ENCODE data around the gene ZNF280B. TPM values are rescaled to one million over a fixed set of nuclear protein-coding genes. Genes with fewer than 3 reads are reported as not detected.
A peak's percentile ranks its signal among the peaks of the same experiment; 100 is the strongest.

Gene ZNF280B
- total and polyA plus RNA-seq, 9 of the 15 experiments (the other 6 are each of a cell fraction or from before 2014, with no cell fraction given) = 7.7 to 29.9 (median 20.0) TPM

DNA sequence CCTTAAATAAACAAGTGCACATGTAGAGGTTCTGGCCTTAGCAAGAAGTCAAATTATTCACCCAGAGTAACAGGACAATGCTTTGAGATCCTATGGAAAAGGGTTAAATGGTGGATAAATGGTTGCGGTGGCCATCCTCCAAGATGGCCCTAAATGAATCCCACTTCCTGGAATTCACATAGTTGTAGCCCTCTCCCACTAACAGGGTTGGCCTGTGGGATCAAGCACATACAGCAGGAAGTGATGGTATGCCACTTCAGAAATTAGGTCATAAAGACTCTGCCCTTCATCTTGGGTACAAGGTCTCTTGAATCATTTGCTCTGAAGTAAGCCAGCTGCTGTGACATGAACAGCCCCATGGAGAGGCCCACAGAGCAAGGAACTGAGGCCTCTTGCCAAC, 1.8 kb downstream of the ZNF280B start:
- CTCF ChIA-PET (ENCODE audit: low intra/inter-chr PET ratio) = interaction anchor here (0.6 to 2.6 kb wide), 3 partner anchors 43 to 605 kb away, joined by 4 to 10 read pairs (median 6); no protein-coding TSS in a partner anchor
- TF ChIP-seq MCM5 (IDR thresholded peaks at IDR 0.05; ENCODE audit: low read depth) (no peak), ATF7 (IDR thresholded peaks at IDR 0.05) (no peak), ZBTB7A (IDR thresholded peaks at IDR 0.05; ENCODE audit: borderline replicate concordance, control insufficient read depth, low read depth, low read length) (no peak), PRDM10 (IDR thresholded peaks at IDR 0.05; ENCODE audit: partially characterized antibody) (no peak), ZNF695 (CRISPR knock-in tag; IDR thresholded peaks at IDR 0.05) (no peak), FOXP1 (CRISPR knock-in tag; IDR thresholded peaks at IDR 0.05) (peak; percentile 68; the same call in 1 of the 2 replicates), CXXC5 (CRISPR knock-in tag; IDR thresholded peaks at IDR 0.05) (no peak), JUN (IDR thresholded peaks at IDR 0.05; ENCODE audit: borderline replicate concordance, low read depth, low read length) (no peak), JUN (CRISPR knock-in tag; IDR thresholded peaks at IDR 0.05; ENCODE audit: borderline replicate concordance) (peak; percentile 10; the same call in 1 of the 2 replicates), BDP1 (IDR thresholded peaks at IDR 0.05; ENCODE audit: insufficient read depth, insufficient read length) (no peak), FOXJ3 (CRISPR knock-in tag; IDR thresholded peaks at IDR 0.05) (no peak), TEAD4 (IDR thresholded peaks at IDR 0.05; ENCODE audit: low read length) (no peak), TEAD4 (CRISPR knock-in tag; IDR thresholded peaks at IDR 0.05; ENCODE audit: borderline replicate concordance) (0 out of 2 replicates have a peak, but pooled peaks have one; percentile 25), ZNF143 (CRISPR knock-in tag; IDR thresholded peaks at IDR 0.05) (peak; percentile 53), CEBPG (CRISPR knock-in tag; IDR thresholded peaks at IDR 0.05) (peak; percentile 36; the same call in 1 of the 2 replicates), CEBPG (tag; conservative IDR thresholded peaks at IDR 0.05 in 1 of 2, IDR thresholded peaks at IDR 0.05 in 1 of 2) (no peak)
- TF ChIP-seq, protein P1, sequence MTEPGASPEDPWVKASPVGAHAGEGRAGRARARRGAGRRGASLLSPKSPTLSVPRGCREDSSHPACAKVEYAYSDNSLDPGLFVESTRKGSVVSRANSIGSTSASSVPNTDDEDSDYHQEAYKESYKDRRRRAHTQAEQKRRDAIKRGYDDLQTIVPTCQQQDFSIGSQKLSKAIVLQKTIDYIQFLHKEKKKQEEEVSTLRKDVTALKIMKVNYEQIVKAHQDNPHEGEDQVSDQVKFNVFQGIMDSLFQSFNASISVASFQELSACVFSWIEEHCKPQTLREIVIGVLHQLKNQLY (CRISPR knock-in tag; conservative IDR thresholded peaks at IDR 0.05) = 0 out of 4 replicates have a peak, but pooled peaks of 1 of the 2 experiments have one; percentile 18
- TF ChIP-seq, protein P2, sequence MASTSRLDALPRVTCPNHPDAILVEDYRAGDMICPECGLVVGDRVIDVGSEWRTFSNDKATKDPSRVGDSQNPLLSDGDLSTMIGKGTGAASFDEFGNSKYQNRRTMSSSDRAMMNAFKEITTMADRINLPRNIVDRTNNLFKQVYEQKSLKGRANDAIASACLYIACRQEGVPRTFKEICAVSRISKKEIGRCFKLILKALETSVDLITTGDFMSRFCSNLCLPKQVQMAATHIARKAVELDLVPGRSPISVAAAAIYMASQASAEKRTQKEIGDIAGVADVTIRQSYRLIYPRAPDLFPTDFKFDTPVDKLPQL (IDR thresholded peaks at IDR 0.05; ENCODE audit: extremely low read depth, insufficient read length) = no peak

More for the DNA sequence above, 1.8 kb downstream of the ZNF280B start:
- peaks cover 18% of the 10 kb centered on the region for H3K9me3 ChIP-seq (replicated peaks; ENCODE audit: control insufficient read depth, insufficient read depth, low read depth, low read length)
- no TSS peak for BruUV-seq (replicated peaks)
- peaks cover 27% of the 10 kb centered on the region for H3K79me2 ChIP-seq (ENCODE audit: control insufficient read depth, insufficient read depth, low read length)
- no peak overlapping the region; the same call in 2 of the 3 replicates for H3K27ac ChIP-seq (ENCODE audit: extremely low read depth, low read depth, low read length)
- peak overlapping the region in 1 of 2 experiments; percentile 6; a peak in 1 of 4 replicates for H3K9ac ChIP-seq (ENCODE audit: insufficient read depth in 1 of 2, low read depth in 2 of 2, low read length in 2 of 2)
- DNase-seq (ENCODE audit: extremely low read depth in 1 of 4, low spot score in 3 of 4) (no peak), FAIRE-seq (no peak), ATAC-seq (no peak)
- H3K4me3 ChIP-seq = no peak overlapping the region
- H3K36me3 ChIP-seq (ENCODE audit: control insufficient read depth, insufficient read depth, low read length) = peaks cover 57% of the 10 kb centered on the region
- H3K9me1 ChIP-seq (ENCODE audit: control insufficient read depth, insufficient read depth, low read length) = no peaks in the 10 kb centered on the region
- 96% methylated on average over 1 of the region's 1 CpG for WGBS (ENCODE audit: insufficient coverage, low coverage, missing lambda C conversion rate)
- POLR2A ChIA-PET = interaction anchor here (0.5 to 12.8 kb wide), 12 partner anchors 9 to 405 kb away, joined by 3 to 289 read pairs (median 17); partner anchors contain the start of genes PRAME and ZNF280A
- H3K4me1 ChIP-seq (replicated peaks in 1 of 2; ENCODE audit: control insufficient read depth in 2 of 2, insufficient read depth in 2 of 2, low read length in 2 of 2) = peaks cover 12 to 13% of the 10 kb centered on the region in 2 experiments; a peak in 4 of 5 replicates
- intact Hi-C loops (cut with micrococcal nuclease) = no loop called here
- H4K20me1 ChIP-seq (replicated peaks; ENCODE audit: control insufficient read depth, insufficient read depth, low read length) = no peaks in the 10 kb centered on the region
- no peaks in the 10 kb centered on the region for H3K27me3 ChIP-seq (ENCODE audit: control insufficient read depth in 2 of 2, insufficient read depth in 2 of 2, low read length in 2 of 2)
- in situ Hi-C loops (cut with MboI) = no loop called here
- H2AFZ ChIP-seq (ENCODE audit: low read depth, low read length) = no peak overlapping the region
- no peak overlapping the region for H3K4me2 ChIP-seq (ENCODE audit: insufficient read depth, low read length)

Data from K562 (cell line).